ENCODE data around the gene SLC25A23.
A peak's percentile ranks its signal among the peaks of the same experiment; 100 is the strongest.
"Not testable (repeated sequence)": the region's sequence is repeated elsewhere in the genome, so short reads cannot be mapped to it uniquely, and the experiment has no call there.

The SLC25A23 gene

DNA sequence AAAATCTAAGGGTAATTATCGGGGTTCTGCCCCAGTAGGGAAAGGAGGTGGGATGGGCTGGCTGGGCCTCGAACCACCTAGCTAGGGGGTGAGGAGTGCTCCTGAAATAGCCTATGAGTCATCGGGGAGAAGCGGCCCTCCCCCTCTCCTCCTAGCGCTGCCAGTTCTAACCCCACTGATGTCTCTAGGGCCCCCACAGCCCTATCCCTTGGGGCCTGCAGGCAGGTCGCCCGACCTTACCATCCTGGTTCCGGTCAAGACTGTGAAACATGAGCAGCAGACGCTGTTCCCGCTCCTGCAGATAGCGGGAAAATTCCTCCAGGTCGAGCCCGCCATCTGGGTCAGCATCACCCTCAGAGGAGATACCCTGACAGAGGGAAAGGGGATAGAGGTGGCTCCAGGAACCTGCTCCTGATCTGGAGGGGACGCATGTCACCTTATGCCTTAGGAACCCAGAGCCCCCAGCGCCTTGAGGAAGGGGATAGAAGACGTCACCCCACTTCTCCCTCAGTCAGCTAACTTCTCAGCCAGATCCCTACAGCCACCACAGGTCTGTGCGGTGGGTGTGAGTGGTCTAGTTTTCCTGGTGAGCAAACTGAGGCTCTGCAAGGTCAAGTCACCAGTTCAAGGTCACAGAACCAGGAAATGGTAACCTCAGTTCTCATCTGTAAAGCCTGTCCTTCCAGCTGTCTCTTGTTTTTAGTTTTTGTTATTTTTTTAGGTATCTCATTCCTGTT is 1.5 kb downstream of the SLC25A23 start:
- peak; percentile 16 for DNase-seq

GRCh38 chr19:6455924-6456323 is 3.7 kb downstream of the SLC25A23 start:
- DNase-seq, result no peak

GRCh38 chr19:6453951-6454565 is 5.5 kb downstream of the SLC25A23 start:
- no peak for DNase-seq

DNA sequence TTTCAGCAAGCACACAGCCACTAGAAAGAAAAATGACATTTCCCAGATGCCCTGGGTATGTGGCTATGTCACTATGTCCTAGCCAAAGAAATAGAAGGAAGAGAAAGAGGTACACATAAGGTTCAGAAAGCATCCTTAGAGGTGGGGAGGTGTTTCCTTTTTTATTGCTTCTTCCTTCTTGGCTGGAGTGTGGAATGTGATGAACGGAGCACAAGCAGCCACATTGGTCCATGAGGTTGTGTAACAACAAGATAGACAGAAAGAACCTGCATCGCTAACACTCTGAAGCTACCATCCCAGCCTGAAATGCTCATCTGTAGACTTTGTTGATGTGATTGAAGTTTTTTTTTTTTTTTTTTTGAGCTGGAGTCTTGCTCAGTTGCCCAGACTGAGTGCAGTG is 6.7 kb downstream of the SLC25A23 start:
- DNase-seq, result no peak

DNA sequence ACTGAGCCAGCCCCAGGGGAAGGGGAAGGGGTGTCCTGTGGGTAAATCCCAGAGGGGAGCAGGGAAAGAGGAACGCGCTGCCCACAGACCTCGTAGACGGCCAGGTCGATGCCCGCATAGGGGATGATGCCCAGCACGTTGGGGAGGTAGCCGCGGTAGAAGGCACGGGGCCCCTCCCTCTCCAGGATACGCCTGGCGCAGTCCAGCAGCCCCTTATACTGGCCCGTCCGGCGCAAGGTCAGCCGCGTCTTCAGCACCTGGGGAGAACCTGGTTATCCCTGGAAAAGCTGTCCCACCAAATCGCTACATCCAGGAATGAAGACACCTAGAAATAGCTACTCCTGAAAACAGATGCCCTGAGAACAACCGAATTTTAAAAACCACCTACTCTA is 7.4 kb downstream of the SLC25A23 start:
- DNase-seq, result no peak

- DNase-seq, result no peak
Observed at GRCh38 chr19:6451583-6452222, 7.9 kb downstream of the SLC25A23 start.

- no peak for DNase-seq
Observed at GRCh38 chr19:6450166-6450565, 9.4 kb downstream of the SLC25A23 start.

GRCh38 chr19:6448045-6448444 is 11.5 kb downstream of the SLC25A23 start:
- no peak for DNase-seq

DNA sequence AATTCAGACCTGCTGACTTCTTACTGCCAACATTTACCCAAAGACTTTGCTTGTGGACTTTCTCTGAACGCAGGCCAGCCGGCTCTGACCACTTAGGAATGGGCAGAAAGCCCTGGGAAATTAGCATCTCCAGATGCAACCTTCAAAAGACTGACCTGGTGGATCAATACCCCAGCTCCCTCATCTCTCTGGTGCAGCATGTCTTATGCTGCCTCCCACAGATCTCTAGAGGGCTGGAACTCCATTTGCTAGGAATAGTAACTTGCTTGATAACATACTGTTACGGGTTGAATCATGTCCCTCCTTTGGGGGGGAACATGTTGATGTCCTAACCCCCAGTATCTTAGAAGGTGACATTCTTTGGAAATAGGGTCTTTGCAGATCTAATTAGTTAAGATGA is 13.1 kb downstream of the SLC25A23 start:
- DNase-seq, result no peak

DNA sequence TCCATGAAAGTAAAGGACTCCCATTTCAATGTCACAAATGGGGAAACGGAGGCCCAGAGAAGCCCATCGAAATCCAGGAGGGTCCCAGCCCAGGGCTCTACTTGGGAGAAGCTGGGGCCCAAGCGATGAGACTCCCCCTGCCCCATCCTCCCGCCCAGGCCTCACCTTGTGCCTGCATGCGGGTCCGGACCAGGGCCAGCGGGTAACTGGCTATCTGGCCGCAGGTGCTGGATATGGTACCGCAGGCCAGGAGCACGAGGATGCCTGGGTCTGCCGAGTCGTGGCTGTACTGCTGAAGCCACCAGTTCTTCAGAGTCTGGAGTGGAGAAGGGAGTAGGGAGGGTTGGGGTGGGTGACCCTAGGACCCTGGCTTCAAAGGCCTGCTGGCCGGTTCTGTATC is 15.6 kb downstream of the SLC25A23 start:
- DNase-seq, result no peak

GRCh38 chr19:6442087-6442688 is 17.4 kb downstream of the SLC25A23 start:
- no peak for DNase-seq

DNA sequence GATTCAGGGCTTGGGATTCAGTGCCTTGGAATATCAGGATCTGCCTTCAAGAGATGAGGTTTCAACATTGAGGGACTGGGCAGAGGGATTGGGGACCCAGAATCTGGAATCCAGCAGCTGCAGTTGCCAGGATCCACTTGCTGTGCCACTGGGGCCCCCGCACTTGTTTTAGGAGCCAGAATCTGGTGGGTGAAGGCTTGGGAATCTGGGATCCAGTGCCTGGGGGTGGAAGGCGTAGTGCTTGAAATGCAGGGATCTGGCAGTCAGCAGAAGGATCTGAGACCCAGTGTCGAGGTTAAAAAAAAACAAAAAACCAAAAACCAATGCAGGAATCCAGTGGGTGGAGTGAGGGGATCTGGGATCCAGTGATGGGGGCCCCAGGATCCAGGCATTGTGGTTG is 18.7 kb downstream of the SLC25A23 start:
- no peak for DNase-seq

- no peak for DNase-seq
Observed at GRCh38 chr19:6439743-6440142, 19.8 kb downstream of the SLC25A23 start.

DNA sequence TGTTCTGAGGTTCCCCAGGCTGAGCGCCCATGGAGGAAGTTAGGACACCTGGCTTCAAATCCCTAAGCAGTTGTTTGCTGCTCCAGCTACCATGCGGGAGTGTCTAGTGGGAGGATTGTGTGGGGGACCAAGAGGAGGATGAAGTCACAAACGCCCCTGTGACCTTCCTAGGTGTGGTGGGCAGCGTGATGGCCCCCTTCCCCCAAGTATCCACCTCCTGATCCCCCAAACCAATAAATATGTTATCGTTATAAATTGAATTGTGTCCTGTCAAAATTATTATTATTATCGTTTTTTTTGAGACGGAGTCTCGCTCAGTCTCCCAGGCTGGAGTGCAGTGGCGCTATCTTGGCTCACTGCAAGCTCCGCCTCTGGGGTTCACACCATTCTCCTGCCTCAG is 25.9 kb downstream of the SLC25A23 start, which contains the start of gene SLC25A41:
TSS of gene SLC25A41 (minus strand) at position 101 of the 400 bp plus-strand sequence. CDS start at position 31, 70 bp downstream.
- no peak for DNase-seq

DNA sequence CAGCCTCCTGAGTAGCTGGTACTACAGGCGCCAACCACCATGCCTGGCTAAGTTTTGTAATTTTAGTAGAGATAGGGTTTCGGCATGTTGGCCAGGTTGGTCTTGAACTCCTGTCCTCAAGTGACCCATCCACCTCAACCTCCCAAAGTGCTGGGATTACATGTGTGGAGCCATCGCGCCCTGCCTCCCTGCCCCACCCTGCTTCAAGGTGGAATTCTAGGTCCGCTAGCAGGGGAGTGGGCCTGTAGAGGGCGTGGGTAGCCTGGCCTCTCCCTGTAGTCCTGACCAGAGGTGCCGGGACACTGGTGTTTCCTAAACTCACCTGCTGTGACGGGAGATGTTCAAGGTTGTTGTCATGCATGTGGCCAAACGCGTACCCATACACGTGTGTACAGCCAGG is 26.4 kb downstream of the SLC25A23 start:
- DNase-seq, result no peak

- no peak for DNase-seq
Observed at GRCh38 chr19:6431891-6432290, 27.7 kb downstream of the SLC25A23 start.

DNA sequence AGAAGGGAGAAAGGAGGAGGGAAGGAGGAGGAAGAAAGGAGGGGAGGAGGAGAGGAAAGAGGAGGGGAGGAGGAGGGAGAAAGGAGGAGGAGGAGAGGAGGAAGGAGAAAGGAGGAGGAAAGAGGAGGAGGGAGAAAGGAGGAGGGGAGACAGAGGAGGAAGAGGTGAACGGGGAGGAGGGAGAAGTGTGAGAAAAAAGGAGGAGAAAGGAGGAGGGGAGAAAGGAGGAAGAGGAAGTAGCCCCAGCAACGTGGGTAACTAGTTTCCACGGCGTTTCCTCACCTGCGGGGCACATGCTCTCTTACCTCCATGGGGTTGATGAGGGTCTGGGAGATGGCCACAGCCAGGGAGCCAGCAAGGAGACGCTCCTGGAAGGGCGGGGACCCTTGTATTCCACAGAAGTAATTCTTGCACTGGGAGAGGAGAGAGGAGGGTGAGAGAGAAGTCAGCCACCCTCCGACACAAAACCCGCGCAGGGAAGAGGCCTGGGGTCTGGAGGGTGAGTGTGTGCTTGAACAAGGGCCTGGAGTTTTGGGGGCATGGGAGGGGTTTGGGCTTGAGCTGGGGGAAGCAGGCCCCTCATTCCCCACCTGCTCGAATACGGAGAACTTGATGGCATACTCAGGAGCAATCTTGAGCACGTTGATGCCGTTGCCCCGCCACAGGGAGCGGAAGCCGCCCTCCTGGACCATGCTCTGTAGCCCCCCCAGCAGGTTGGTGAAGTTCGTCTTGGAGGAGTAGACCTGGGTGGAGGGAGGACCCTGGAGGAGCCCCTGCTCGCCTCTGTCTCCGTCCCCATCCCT is 30.0 kb downstream of the SLC25A23 start:
- DNase-seq, result no peak

DNA sequence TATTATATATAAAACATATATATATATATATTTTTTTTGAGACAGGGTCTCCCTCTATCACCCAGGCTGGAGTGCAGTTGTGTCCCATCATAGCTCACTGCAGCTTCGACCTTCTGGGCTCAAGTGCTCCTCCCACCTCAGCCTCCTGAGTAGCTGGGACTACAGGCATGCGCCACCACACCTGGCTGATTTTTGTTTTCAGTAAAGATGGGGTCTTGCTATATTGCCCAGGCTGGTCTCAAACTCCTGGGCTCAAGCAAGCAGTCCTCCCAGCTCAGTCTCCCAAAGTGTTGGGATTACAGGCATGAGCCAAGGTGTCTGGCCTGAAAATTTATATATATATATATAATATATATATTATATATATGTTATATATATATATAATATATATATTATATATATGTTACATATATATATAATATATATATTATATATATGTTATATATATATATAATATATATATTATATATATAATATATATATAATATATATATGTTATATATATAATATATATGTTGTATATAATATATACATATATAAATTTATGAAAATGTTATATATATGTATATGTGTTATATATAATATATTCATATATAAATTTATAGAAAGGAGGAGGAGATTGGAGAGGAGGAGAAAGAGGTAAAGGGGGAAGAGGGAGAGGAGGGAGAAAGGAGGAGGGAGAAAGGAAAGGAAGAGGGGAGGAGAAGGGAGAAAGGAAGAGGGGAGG is 30.7 kb downstream of the SLC25A23 start:
- not testable (repeated sequence) for DNase-seq

DNA sequence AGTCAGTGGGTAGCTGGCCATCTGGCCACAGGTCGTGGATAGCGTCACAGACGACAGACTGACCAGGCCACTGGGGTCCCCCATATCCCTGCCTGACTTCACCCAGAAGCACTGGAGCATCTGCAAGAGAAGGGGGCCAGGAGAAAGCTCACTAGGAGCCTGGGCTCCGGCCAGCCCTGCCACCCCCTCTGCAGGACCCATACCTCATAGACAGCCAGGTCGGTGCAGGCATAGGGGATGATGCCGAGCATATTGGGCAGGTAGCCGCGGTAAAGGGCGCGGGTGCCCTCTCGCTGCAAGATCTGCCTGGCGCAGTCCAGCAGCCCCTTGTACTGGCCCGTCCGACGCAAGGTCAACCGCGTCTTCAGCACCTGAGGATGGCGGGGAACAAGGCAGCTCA is 32.5 kb downstream of the SLC25A23 start:
- DNase-seq, result no peak

- no peak for DNase-seq
Observed at GRCh38 chr19:6425732-6426620, 33.6 kb downstream of the SLC25A23 start.
